Activated T-cell treated with anti-CD3 and anti-CD28 coated beads, Interleukin-2, amount 50 U/mL, for 48 hours (primary cell): ENCODE results near the gene ZKSCAN3.
A peak's percentile ranks its signal among the peaks of the same experiment; 100 is the strongest.
"Not testable (repeated sequence)": the region's sequence is repeated elsewhere in the genome, so short reads cannot be mapped to it uniquely, and the experiment has no call there.

Source experiments
- DNase-seq, 2 experiments: peaks; one replicate each; pipeline ENCODE4 v3.0.0-alpha.2; 2020

ZKSCAN3 gene

GRCh38 chr6:28343898-28344677 lies 5.7 kb upstream of the ZKSCAN3 start:
- DNase-seq: no peak

- no peak for DNase-seq
These were observed 4.5 kb upstream of the ZKSCAN3 start for GRCh38 chr6:28345201-28345600.

- DNase-seq: no peak
These were observed 2.6 kb upstream of the ZKSCAN3 start for GRCh38 chr6:28347119-28347518.

- DNase-seq: no peak
These were observed 329 bp upstream of the ZKSCAN3 start for GRCh38 chr6:28349344-28349891.

- no peak for DNase-seq
These were observed 1.3 kb downstream of the ZKSCAN3 start for GRCh38 chr6:28351087-28351486.

GRCh38 chr6:28351493-28351925 lies 1.8 kb downstream of the ZKSCAN3 start:
- DNase-seq: no peak

- no peak for DNase-seq
These were observed 3.6 kb downstream of the ZKSCAN3 start for GRCh38 chr6:28353356-28353755.

- no peak for DNase-seq
These were observed 4.4 kb downstream of the ZKSCAN3 start for GRCh38 chr6:28353981-28354676.

- DNase-seq: no peak
These were observed 5.2 kb downstream of the ZKSCAN3 start for GRCh38 chr6:28354688-28355554.

GRCh38 chr6:28355743-28356665 lies 6.3 kb downstream of the ZKSCAN3 start:
- DNase-seq: peak; percentile 63 to 70

- no peak for DNase-seq
These were observed 6.9 kb downstream of the ZKSCAN3 start for GRCh38 chr6:28356666-28357020.

- DNase-seq: no peak
These were observed 7.3 kb downstream of the ZKSCAN3 start for GRCh38 chr6:28357036-28357435.

GRCh38 chr6:28359562-28359961 lies 9.8 kb downstream of the ZKSCAN3 start:
- not testable (repeated sequence) for DNase-seq

- DNase-seq: no peak
These were observed 11.2 kb downstream of the ZKSCAN3 start for GRCh38 chr6:28360961-28361360.

GRCh38 chr6:28365590-28365989 lies 15.8 kb downstream of the ZKSCAN3 start:
- not testable (repeated sequence) for DNase-seq

GRCh38 chr6:28368522-28368921 lies 18.8 kb downstream of the ZKSCAN3 start:
- no peak for DNase-seq

- no peak for DNase-seq
These were observed 19.7 kb downstream of the ZKSCAN3 start for GRCh38 chr6:28369463-28369862.

- no peak for DNase-seq
These were observed 20.7 kb downstream of the ZKSCAN3 start for GRCh38 chr6:28370440-28370839.

- DNase-seq: no peak
These were observed 21.5 kb downstream of the ZKSCAN3 start for GRCh38 chr6:28371280-28371679.

GRCh38 chr6:28371706-28372451 lies 22.1 kb downstream of the ZKSCAN3 start:
- DNase-seq: no peak

GRCh38 chr6:28373925-28374324 lies 24.2 kb downstream of the ZKSCAN3 start:
- no peak for DNase-seq
